A375 (cell line): ENCODE results near the gene MAGEE1. TPM values are rescaled to one million over a fixed set of nuclear protein-coding genes. Genes with fewer than 3 reads are reported as not detected.

Experiments
- total RNA-seq: library from RNA; depleted of rRNA; stranded (reverse); fragments of >200 nt; shearing (Covaris generic); gene quantifications from 2 replicates; pipeline ENCODE4 v1.2.3, GENCODE V29; 2014; rRNA removed

MAGEE1 gene
- total RNA-seq = 0.19 and 0.83 TPM in 2 replicates

GRCh38 chrX:76427560-76428242 is at the start of gene MAGEE1:
Gene MAGEE1 (plus strand): TSS chrX:76427710. CDS start chrX:76427931, 221 bp downstream.

